SHP77 (cell line): ENCODE data around the gene CARNS1.

Source experiments
- DNase-seq, 2 experiments: peaks; one replicate each; lab custom pipeline; 2025; lab: John Stamatoyannopoulos, UW

Gene CARNS1

GRCh38 chr11:67428052-67429001 lies 12.8 kb downstream of the CARNS1 start, which contains the start of gene RPS6KB2:
Gene RPS6KB2 (plus strand): TSS chr11:67428494. CDS start chr11:67428546, 52 bp downstream.
- peak; percentile 98 to 99 for DNase-seq

- no peak for DNase-seq
These were observed 13.7 kb downstream of the CARNS1 start for GRCh38 chr11:67429038-67429668.

- DNase-seq = no peak
These were observed 14.2 kb downstream of the CARNS1 start for GRCh38 chr11:67429722-67430121.

- no peak for DNase-seq
These were observed 16.1 kb downstream of the CARNS1 start for GRCh38 chr11:67431346-67432249.

GRCh38 chr11:67432655-67433349 lies 17.3 kb downstream of the CARNS1 start:
- DNase-seq = no peak

GRCh38 chr11:67433536-67434394 lies 18.3 kb downstream of the CARNS1 start:
- DNase-seq = no peak

- no peak for DNase-seq
These were observed 19.0 kb downstream of the CARNS1 start for GRCh38 chr11:67434395-67434881.

GRCh38 chr11:67435031-67435726 lies 19.7 kb downstream of the CARNS1 start:
- no peak for DNase-seq

GRCh38 chr11:67435727-67436458 lies 20.4 kb downstream of the CARNS1 start:
- no peak for DNase-seq

GRCh38 chr11:67436459-67437081 lies 21.1 kb downstream of the CARNS1 start:
- DNase-seq = peak; percentile 57 to 69

GRCh38 chr11:67437082-67437808 lies 21.8 kb downstream of the CARNS1 start, which contains the start of gene PTPRCAP:
Gene PTPRCAP (minus strand): TSS chr11:67437682. CDS start chr11:67437619, 63 bp downstream.
- no peak for DNase-seq

GRCh38 chr11:67437809-67438157 lies 22.3 kb downstream of the CARNS1 start:
- no peak for DNase-seq

GRCh38 chr11:67438158-67438902 lies 22.9 kb downstream of the CARNS1 start:
- no peak for DNase-seq

GRCh38 chr11:67439321-67440228 lies 24.1 kb downstream of the CARNS1 start:
- peak in 1 of 2 experiments; percentile 39 for DNase-seq

- DNase-seq = no peak
These were observed 25.0 kb downstream of the CARNS1 start for GRCh38 chr11:67440229-67441097.
